GM13977 (cell line): ENCODE measurements around the gene BTG4.

Experiments
- DNase-seq: peaks from one replicate; pipeline ENCODE4 v3.0.0; 2012; ENCODE audit warnings: low spot score
- in situ Hi-C: fragments of 300-500 bp; cut with MboI; formaldehyde crosslinking; loops from one replicate; pipeline ENCODE4 v1.12.0; 2022; ENCODE audit warnings: low sequenced_read_pairs, low pct_unique_long_range_greater_than_20kb, mixed read lengths, inconsistent platforms; ENCODE audit not compliant: unreplicated experiment
- TF ChIP-seq, protein P1 (sequence below): IDR thresholded peaks from 2 replicates; pipeline ENCODE4 v1.5.1; 2012; ENCODE audit warnings: mild to moderate bottlenecking, control low read depth; ENCODE audit not compliant: insufficient read depth; ENCODE audit errors: extremely low read depth, missing control alignments

Gene BTG4

DNA sequence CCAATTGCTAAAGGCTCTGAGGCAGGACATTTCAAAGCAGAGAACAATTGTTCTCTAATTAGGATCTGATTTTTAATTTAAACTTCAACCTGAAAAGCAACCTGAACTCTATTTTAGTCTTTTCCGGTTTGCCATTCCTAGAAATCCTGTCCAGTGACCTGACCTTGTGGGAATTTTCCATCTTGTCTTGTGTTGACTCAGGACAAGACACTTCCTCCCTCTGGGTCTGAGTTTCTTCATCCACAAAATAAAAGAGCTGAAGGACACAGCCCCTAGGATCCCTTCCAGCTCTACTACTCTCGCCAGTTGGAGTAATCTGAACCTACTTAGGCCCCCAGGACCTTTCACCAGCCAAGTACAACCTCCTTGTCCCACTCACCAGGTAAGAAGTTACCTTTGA is 66.6 kb downstream of the BTG4 start:
- TF ChIP-seq, protein P1, sequence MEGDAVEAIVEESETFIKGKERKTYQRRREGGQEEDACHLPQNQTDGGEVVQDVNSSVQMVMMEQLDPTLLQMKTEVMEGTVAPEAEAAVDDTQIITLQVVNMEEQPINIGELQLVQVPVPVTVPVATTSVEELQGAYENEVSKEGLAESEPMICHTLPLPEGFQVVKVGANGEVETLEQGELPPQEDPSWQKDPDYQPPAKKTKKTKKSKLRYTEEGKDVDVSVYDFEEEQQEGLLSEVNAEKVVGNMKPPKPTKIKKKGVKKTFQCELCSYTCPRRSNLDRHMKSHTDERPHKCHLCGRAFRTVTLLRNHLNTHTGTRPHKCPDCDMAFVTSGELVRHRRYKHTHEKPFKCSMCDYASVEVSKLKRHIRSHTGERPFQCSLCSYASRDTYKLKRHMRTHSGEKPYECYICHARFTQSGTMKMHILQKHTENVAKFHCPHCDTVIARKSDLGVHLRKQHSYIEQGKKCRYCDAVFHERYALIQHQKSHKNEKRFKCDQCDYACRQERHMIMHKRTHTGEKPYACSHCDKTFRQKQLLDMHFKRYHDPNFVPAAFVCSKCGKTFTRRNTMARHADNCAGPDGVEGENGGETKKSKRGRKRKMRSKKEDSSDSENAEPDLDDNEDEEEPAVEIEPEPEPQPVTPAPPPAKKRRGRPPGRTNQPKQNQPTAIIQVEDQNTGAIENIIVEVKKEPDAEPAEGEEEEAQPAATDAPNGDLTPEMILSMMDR: no peak
- DNase-seq: no peak
- in situ Hi-C loops: loop anchor here (25.0 kb wide), 1 partner anchor 1008 kb away; the partner anchor contains the start of gene FDX1
